Panc1 (cell line): ENCODE data around the gene ATP11B. TPM values are rescaled to one million over a fixed set of nuclear protein-coding genes. Genes with fewer than 3 reads are reported as not detected.

ENCODE experiments used
- ATAC-seq: fragments of 200-7000 bp; cut with Tn5 transposase; 2 replicates; pipeline ENCODE4 v1.9.1; 2020; ENCODE audit warnings: mild to moderate bottlenecking, moderate library complexity
- BruUV-seq: library from RNA; stranded (reverse); fragments of 400-500 nt; replicated peaks from 2 replicates; lab custom pipeline; 2021; lab: Mats Ljungman, UMichigan
- CTCF ChIA-PET: fragments of 300-600 bp; sonication (Branson Sonifier 250); formaldehyde crosslinking; loops from one replicate; lab custom pipeline; 2022; ENCODE audit warnings: antibody characterized with exemption; lab: Charles Lee
- POLR2A ChIA-PET: fragments of 300-600 bp; sonication (Branson Sonifier 250); formaldehyde crosslinking; loops from one replicate; lab custom pipeline; 2022; ENCODE audit warnings: antibody characterized with exemption; lab: Charles Lee
- DNase-seq: peaks from one replicate; pipeline ENCODE4 v3.0.0-alpha.2; 2010; ENCODE audit warnings: low read depth, low spot score
- H3K27ac ChIP-seq: 2 replicates; pipeline ENCODE4 v1.5.1; 2011; ENCODE audit warnings: mild to moderate bottlenecking, low read length, inconsistent platforms
- H3K27me3 ChIP-seq: fragments of 200-500 bp; sonication (Bioruptor generic); 2 replicates; pipeline ENCODE4 v1.6.0; 2014; ENCODE audit warnings: low read length, inconsistent platforms; ENCODE audit not compliant: control insufficient read depth, insufficient read depth
- H3K36me3 ChIP-seq: fragments of 200-500 bp; sonication (Bioruptor generic); 2 replicates; pipeline ENCODE4 v1.5.1; 2014; ENCODE audit warnings: inconsistent platforms, mild to moderate bottlenecking, low read length, moderate library complexity; ENCODE audit not compliant: control insufficient read depth, insufficient read depth
- H3K4me1 ChIP-seq: 2 replicates; pipeline ENCODE4 v1.5.1; 2011; ENCODE audit warnings: inconsistent platforms, mild to moderate bottlenecking, low read length, moderate library complexity; ENCODE audit not compliant: control insufficient read depth, insufficient read depth
- H3K4me3 ChIP-seq, 2 experiments: 2 replicates each; pipeline ENCODE4 v1.5.1; 2011 to 2012; ENCODE audit warnings: low read depth in 2 of 2, low read length in 2 of 2, mild to moderate bottlenecking in 2 of 2, inconsistent platforms in 1 of 2, moderate library complexity in 1 of 2
- H3K9me3 ChIP-seq: fragments of 200-500 bp; sonication (Bioruptor generic); 2 replicates; pipeline ENCODE4 v1.5.1; 2014; ENCODE audit warnings: low read depth, mild to moderate bottlenecking, inconsistent platforms, low read length, moderate library complexity; ENCODE audit not compliant: control insufficient read depth, insufficient read depth
- POLR2AphosphoS5 ChIP-seq: IDR thresholded peaks from 2 replicates; pipeline ENCODE4 v1.6.1; 2012; ENCODE audit warnings: mild to moderate bottlenecking, low read depth, low read length, moderate library complexity
- REST ChIP-seq, 2 experiments: IDR thresholded peaks; 2 replicates each; pipeline ENCODE4 v1.6.1; 2011 to 2012; ENCODE audit warnings: low read depth in 2 of 2, control low read depth in 1 of 2, low read length in 1 of 2, mild to moderate bottlenecking in 1 of 2, moderate library complexity in 1 of 2; ENCODE audit not compliant: insufficient read depth in 1 of 2
- SIN3A ChIP-seq: IDR thresholded peaks from 2 replicates; pipeline ENCODE4 v1.6.1; 2012; ENCODE audit warnings: low read depth, mild to moderate bottlenecking, low read length, moderate library complexity, borderline replicate concordance; ENCODE audit not compliant: insufficient read depth
- TCF7L2 ChIP-seq: IDR thresholded peaks from 2 replicates; pipeline ENCODE4 v1.6.1; 2011; ENCODE audit warnings: mild to moderate bottlenecking, low read depth, low read length, inconsistent platforms
- in situ Hi-C: cut with HindIII; loops from 2 replicates; pipeline ENCODE4 v1.10.0; 2016; ENCODE audit warnings: low sequenced_read_pairs, low pct_unique_long_range_greater_than_20kb
- intact Hi-C: fragments of 100-400 bp; cut with micrococcal nuclease; formaldehyde crosslinking; loops from one replicate; pipeline ENCODE4 v1.10.0; 2022; ENCODE audit not compliant: unreplicated experiment
- total RNA-seq: library from RNA; stranded (reverse); gene quantifications from one replicate; pipeline ENCODE4 v1.2.1, GENCODE V29; 2021; ENCODE audit not compliant: unreplicated experiment
- TF ChIP-seq, protein P1 (sequence below): fragments of 450-650 bp; IDR thresholded peaks from 2 replicates; pipeline ENCODE4 v1.5.1; 2017; ENCODE audit warnings: mild to moderate bottlenecking

The ATP11B gene
- total RNA-seq, 1 experiment from 2014 or later: 108 TPM

GRCh38 chr3:182765287-182765686 is 28.0 kb upstream of the ATP11B start:
- H3K27ac ChIP-seq: no peak overlapping the region
- DNase-seq: no peak
- POLR2A ChIA-PET: interaction anchor here (0.6 kb wide), 1 partner anchor 1241 kb away, joined by 5 read pairs; no protein-coding TSS in a partner anchor
- CTCF ChIA-PET: no interaction called here
- TF ChIP-seq TCF7L2: no peak
- no peak for TF ChIP-seq SIN3A
- no peaks in the 10 kb centered on the region for H3K4me1 ChIP-seq
- H3K27me3 ChIP-seq: peaks cover 4% of the 10 kb centered on the region; the same call in 1 of the 2 replicates
- intact Hi-C loops (no loop called here), in situ Hi-C loops (no loop called here)
- no TSS peak for BruUV-seq
- H3K36me3 ChIP-seq: no peaks in the 10 kb centered on the region
- ATAC-seq: no peak
- H3K9me3 ChIP-seq: no peaks in the 10 kb centered on the region
- no peak overlapping the region for H3K4me3 ChIP-seq

DNA sequence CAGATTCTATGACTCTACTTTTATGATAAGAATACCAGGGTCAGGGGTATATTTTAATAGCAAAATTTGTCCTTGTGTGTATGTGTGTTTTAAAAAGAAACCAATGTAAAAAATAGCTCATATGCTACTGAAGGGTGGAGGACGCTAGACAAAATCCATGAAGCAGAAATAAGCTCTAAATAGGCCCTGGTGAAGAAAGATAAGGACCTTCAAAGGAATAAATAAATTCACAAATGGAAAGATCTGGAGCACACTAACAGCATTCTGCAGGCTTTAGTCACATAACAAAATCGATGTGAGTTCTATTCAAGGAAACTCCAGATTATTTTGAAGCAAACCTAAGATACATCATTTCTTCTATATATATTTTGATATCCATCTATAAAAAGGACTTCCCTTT is 27.2 kb upstream of the ATP11B start:
- Histone ChIP-seq H3K27ac (no peak overlapping the region), H3K36me3 (no peaks in the 10 kb centered on the region), H3K27me3 (peaks cover 4% of the 10 kb centered on the region; the same call in 1 of the 2 replicates), H3K9me3 (no peaks in the 10 kb centered on the region), H3K4me1 (no peaks in the 10 kb centered on the region), H3K4me3 (no peak overlapping the region)
- CTCF ChIA-PET: no interaction called here
- intact Hi-C loops (no loop called here), in situ Hi-C loops (no loop called here)
- DNase-seq: no peak
- POLR2A ChIA-PET: no interaction called here
- no peak for ATAC-seq
- no TSS peak for BruUV-seq
- TF ChIP-seq, protein P1, sequence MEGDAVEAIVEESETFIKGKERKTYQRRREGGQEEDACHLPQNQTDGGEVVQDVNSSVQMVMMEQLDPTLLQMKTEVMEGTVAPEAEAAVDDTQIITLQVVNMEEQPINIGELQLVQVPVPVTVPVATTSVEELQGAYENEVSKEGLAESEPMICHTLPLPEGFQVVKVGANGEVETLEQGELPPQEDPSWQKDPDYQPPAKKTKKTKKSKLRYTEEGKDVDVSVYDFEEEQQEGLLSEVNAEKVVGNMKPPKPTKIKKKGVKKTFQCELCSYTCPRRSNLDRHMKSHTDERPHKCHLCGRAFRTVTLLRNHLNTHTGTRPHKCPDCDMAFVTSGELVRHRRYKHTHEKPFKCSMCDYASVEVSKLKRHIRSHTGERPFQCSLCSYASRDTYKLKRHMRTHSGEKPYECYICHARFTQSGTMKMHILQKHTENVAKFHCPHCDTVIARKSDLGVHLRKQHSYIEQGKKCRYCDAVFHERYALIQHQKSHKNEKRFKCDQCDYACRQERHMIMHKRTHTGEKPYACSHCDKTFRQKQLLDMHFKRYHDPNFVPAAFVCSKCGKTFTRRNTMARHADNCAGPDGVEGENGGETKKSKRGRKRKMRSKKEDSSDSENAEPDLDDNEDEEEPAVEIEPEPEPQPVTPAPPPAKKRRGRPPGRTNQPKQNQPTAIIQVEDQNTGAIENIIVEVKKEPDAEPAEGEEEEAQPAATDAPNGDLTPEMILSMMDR: no peak
- TF ChIP-seq REST (IDR thresholded peaks at IDR 0.05; ENCODE audit: insufficient read depth in 1 of 2, low read depth in 2 of 2, low read length in 1 of 2) (no peak), TCF7L2 (no peak), SIN3A (no peak), POLR2AphosphoS5 (no peak)

- ChIA-PET CTCF (no interaction called here), POLR2A (no interaction called here)
- in situ Hi-C loops (no loop called here), intact Hi-C loops (loop anchor here (1.0 kb wide), 1 partner anchor 40 kb away; no protein-coding TSS in a partner anchor)
- no peak for ATAC-seq
- BruUV-seq: no TSS peak
- no peaks in the 10 kb centered on the region for H3K4me1 ChIP-seq
- no peak overlapping the region for H3K27ac ChIP-seq
- no peaks in the 10 kb centered on the region for H3K9me3 ChIP-seq
- no peak for DNase-seq
- H3K36me3 ChIP-seq: no peaks in the 10 kb centered on the region
- no peak overlapping the region for H3K4me3 ChIP-seq
- peaks cover 4% of the 10 kb centered on the region; the same call in 1 of the 2 replicates for H3K27me3 ChIP-seq
- TF ChIP-seq REST (IDR thresholded peaks at IDR 0.05; ENCODE audit: insufficient read depth in 1 of 2, low read depth in 2 of 2, low read length in 1 of 2) (no peak), POLR2AphosphoS5 (no peak), SIN3A (no peak), TCF7L2 (no peak)
- TF ChIP-seq, protein P1: no peak
These were observed 24.9 kb upstream of the ATP11B start for GRCh38 chr3:182768413-182768812.
